GM12878 (cell line): ENCODE data around the gene CFAP157. TPM values are rescaled to one million over a fixed set of nuclear protein-coding genes. Genes with fewer than 3 reads are reported as not detected.

ENCODE experiments used
- DPF2 ChIP-seq: fragments of 450-650 bp; IDR thresholded peaks from 2 replicates; pipeline ENCODE4 v1.6.1; 2017; ENCODE audit warnings: mild to moderate bottlenecking
- ZNF687 ChIP-seq: fragments of 450-650 bp; IDR thresholded peaks from 2 replicates; pipeline ENCODE4 v1.6.1; 2017; ENCODE audit warnings: mild to moderate bottlenecking, moderate library complexity
- polyA plus RNA-seq, 11 experiments: library from polyadenylated mRNA; depleted of rRNA in 4 of 11; unstranded in 6 of 11; stranded (reverse) in 5 of 11; fragments of >200 nt; fragmentation: Nextera tagmentation in 4 of 11; fragmentation: Illumina TruSeq in 1 of 11; extraction: Ambion mirVana in 4 of 11; extraction: Trizol in 1 of 11; gene quantifications; 1 replicate in 1 of 11; 2 replicates in 10 of 11; pipeline versions ENCODE4 v1.2.1 to v1.2.3, GENCODE V29; 2011 to 2016; ENCODE audit warnings: inconsistent platforms in 2 of 11, missing spikeins in 2 of 11, low read depth in 1 of 11
- total RNA-seq, 4 experiments: library from RNA; depleted of rRNA in 3 of 4; stranded (reverse); fragments of >200 nt in 3 of 4; fragmentation: Illumina TruSeq in 1 of 4; extraction: Trizol in 1 of 4; gene quantifications; 2 replicates each; pipeline versions ENCODE4 v1.2.1 to v1.2.3, GENCODE V29; 2013 to 2021
- TF ChIP-seq, protein P1 (sequence below): fragments of 450-650 bp; conservative IDR thresholded peaks from 2 replicates; pipeline ENCODE4 v1.6.1; 2017; ENCODE audit warnings: mild to moderate bottlenecking, moderate library complexity
- TF ChIP-seq, protein P2 (sequence below): fragments of 450-650 bp; IDR thresholded peaks from 2 replicates; pipeline ENCODE4 v1.6.1; 2016; ENCODE audit warnings: mild to moderate bottlenecking

Gene CFAP157
- total and polyA plus RNA-seq, 10 of the 15 experiments (the other 5 are each of a cell fraction or from before 2014, with no cell fraction given) = 0.08 to 0.72 TPM; not detected in 8

GRCh38 chr9:127664678-127665507, 41.9 kb upstream of the CFAP157 start (continued):
- TF ChIP-seq ZNF687 (no peak), DPF2 (no peak)
- TF ChIP-seq, protein P1, sequence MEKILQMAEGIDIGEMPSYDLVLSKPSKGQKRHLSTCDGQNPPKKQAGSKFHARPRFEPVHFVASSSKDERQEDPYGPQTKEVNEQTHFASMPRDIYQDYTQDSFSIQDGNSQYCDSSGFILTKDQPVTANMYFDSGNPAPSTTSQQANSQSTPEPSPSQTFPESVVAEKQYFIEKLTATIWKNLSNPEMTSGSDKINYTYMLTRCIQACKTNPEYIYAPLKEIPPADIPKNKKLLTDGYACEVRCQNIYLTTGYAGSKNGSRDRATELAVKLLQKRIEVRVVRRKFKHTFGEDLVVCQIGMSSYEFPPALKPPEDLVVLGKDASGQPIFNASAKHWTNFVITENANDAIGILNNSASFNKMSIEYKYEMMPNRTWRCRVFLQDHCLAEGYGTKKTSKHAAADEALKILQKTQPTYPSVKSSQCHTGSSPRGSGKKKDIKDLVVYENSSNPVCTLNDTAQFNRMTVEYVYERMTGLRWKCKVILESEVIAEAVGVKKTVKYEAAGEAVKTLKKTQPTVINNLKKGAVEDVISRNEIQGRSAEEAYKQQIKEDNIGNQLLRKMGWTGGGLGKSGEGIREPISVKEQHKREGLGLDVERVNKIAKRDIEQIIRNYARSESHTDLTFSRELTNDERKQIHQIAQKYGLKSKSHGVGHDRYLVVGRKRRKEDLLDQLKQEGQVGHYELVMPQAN = no peak
- TF ChIP-seq, protein P2, sequence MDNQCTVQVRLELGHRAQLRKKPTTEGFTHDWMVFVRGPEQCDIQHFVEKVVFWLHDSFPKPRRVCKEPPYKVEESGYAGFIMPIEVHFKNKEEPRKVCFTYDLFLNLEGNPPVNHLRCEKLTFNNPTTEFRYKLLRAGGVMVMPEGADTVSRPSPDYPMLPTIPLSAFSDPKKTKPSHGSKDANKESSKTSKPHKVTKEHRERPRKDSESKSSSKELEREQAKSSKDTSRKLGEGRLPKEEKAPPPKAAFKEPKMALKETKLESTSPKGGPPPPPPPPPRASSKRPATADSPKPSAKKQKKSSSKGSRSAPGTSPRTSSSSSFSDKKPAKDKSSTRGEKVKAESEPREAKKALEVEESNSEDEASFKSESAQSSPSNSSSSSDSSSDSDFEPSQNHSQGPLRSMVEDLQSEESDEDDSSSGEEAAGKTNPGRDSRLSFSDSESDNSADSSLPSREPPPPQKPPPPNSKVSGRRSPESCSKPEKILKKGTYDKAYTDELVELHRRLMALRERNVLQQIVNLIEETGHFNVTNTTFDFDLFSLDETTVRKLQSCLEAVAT = no peak
